GM21576 (cell line): ENCODE measurements around the gene STAT3.
"Not testable (repeated sequence)": the region's sequence is repeated elsewhere in the genome, so short reads cannot be mapped to it uniquely, and the experiment has no call there.

Source experiments
- ATAC-seq: cut with Tn5 transposase; IDR thresholded peaks from one replicate; pipeline ENCODE4 v1.9.1; 2021; ENCODE audit warnings: mild to moderate bottlenecking, moderate library complexity; ENCODE audit not compliant: unreplicated experiment

Gene STAT3

DNA sequence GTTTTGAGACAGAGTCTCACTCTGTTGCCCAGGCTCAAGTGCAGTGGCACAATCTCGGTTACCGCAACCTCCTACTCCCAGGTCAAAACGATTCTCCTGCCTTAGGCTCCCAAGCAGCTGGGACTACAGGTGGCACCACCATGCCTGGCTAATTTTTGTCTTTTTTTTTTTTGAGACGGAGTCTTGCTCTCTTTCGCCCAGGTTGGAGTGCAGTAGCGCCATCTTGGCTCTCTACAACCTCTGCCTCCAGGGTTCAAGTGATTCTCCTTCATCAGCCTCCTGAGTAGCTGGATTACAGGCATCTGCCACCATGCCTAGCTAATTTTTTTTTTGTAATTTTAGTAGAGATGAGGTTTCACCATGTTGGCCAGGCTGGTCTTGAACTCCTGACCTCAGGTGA is 70.3 kb downstream of the STAT3 start:
- ATAC-seq, result not testable (repeated sequence)

DNA sequence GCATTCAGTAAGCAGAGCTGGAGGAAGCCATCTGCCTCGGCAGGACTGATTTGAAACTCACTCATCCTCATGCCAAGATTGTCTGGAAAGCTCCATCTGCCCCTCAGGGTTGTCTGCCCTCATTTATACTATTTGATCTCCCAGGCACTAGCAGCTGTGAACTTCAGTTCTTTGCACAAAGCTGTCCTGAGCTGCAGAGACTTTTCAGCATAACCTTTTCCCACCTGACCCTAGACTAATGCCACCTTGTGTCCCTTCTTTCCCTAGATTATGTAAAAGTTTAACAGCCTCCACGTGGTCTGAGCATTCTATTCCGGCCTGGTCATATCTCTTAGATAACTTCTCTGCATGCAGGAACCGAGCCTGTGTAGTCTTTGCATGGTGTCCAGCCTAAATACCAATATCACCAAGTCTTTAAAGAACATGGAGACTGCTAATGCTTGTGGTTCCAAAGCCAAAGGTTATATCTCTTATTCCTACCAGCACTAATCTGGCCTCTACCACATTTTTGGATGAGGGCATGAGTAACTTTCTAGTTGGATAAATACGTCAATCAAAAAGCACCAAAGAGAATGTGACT is 70.9 kb downstream of the STAT3 start:
- ATAC-seq, result no peak

DNA sequence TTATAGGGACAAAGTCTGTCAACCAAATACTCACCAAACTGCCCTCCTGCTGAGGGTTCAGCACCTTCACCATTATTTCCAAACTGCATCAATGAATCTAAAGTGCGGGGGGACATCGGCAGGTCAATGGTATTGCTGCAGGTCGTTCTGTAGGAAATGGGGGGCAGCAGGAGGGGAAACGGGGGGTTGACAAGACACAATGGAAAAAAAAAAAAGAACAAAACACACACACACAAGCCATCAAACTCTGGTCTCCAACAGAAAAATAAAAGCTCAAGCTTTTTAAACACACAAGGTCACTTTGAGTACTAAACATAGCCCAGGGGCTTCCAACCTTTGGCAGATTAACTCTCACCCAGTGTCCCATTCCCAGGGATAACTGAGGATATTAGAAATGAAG is 71.5 kb downstream of the STAT3 start:
- no peak for ATAC-seq

DNA sequence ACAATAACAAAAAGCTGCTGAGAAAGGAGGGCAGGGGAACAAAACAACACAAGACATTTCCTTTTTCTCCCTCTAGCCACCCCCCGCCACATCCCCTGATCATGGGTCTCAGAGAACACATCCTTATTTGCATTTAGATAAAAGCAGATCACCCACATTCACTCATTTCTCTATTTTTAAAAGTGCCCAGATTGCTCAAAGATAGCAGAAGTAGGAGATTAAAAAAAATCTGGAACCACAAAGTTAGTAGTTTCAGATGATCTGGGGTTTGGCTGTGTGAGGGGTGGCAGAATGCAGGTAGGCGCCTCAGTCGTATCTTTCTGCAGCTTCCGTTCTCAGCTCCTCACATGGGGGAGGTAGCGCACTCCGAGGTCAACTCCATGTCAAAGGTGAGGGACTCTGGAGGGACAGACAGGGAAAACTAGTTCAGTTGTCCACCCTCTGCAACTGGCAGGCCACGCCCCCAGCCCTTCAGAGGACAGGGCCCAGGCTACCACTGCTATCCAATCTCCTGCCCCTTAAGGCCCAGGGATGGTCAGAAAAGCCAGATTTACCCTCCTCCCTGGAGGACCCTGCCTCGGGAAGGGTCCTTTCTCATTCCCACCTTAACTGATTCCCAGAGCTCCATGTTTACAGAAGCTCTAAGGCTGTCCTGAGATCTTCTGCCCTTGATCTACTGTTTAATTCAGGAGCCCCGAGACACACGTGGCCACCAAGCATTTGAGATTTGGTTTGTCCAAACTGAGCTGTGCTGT is 72.7 kb downstream of the STAT3 start:
- no peak for ATAC-seq

DNA sequence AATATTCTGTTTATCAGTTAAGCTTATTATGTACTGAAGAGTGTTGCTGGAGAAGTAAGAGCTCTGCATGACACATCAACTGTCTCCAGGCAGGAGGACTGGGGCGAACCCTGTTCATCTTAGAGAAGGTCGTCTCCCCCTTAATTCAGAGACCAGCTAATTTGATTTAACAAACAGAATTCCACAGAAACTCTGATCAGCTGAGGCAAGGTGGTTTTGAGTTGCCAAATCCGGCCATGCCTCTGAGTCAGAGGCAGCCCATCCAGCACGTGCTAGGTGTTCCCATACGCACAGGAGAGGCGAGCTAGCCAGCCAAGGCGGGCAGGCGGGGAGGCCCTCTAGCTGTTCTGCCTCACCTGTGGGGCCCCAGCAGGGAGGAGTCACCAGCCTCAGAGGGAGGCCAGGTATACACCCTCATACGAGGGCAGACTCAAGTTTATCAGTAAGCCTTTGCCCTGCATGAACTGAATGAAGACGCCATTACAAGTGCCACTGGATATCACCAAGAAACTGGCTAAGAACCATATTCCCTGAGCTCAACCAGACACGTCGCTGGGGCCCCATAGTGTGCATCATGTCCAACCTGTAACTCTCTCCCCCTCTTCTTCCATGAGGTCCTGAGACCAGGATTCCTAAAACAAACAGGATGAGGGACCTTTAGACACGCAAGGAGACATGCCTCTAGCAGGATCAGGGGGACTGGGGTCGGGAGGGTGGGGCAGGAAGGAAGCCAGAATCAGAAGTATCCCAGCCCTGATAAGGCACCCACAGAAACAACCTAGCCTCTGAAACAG is 74.3 kb downstream of the STAT3 start:
- ATAC-seq, result no peak

DNA sequence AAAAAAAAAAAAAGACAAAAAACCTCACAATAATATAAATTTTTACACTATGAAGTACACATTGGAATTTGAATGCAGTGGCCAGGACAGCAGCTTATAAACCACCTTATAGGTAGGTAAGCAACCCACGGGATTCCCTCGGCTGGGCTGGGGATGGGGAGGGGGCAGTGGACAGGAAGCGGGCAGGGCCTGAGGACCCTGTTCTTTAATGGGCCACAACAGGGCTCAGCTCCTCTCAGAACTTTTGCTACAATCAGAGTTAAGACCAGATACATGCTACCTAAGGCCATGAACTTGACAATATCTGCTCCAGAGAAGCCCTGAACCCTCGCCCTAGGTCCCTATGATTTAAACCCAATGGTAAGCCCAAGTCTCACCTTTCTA is 74.9 kb downstream of the STAT3 start:
- ATAC-seq, result no peak

DNA sequence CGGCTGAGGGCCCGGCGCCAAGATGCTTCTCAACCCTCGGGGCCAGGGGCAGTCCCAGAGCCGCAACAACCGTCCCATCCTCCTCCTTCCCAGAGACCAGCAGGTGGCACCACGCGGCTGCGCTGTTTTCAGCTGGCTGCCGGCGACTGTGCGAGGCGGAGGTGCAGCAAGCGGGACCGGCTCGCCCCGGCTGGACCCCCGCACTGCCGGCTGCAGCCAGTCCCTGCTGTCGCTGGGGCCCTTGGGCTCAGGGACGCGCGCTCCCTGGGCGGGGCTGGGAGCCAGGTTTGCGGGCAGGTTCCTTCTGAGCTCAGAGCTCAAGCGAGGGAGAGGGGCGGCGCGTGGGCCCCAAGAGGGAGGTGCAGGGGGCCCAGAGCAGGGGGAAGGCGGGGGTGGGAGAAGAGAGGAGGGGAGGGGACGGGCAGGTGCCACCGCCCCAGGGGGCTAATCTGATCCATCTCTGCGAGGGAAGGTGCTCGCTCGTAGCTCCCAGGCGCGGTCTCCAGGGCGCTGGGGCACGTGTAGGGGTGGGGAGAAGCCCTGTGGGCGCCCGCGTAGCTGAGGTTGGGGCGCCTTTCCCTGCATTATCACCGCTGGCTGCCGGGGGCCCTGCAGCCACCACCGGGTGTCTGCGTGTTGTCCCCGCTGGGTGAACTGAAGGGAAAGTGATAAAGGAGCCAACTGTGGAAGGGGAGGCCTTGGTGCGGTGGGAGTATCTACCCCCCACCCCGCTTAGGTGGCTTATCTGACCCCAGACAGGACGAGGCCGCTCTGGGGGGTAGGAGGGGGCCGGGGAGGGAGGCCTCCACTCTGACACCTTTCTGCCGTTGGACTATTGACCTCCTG is 75.7 kb downstream of the STAT3 start:
- ATAC-seq, result peak; percentile 45

DNA sequence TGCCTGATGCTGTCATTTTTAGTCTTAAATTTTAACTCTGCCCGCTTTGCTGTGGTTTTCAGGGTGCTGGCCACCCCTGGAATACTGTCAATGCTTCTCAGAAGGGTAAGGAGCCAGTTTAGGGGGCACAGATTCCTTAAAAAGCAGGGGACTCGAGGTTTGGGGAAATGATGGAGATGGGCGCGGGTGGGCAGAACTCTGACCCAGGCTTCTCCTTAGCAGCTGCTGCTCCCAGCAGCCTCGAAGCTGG is 76.3 kb downstream of the STAT3 start:
- no peak for ATAC-seq

DNA sequence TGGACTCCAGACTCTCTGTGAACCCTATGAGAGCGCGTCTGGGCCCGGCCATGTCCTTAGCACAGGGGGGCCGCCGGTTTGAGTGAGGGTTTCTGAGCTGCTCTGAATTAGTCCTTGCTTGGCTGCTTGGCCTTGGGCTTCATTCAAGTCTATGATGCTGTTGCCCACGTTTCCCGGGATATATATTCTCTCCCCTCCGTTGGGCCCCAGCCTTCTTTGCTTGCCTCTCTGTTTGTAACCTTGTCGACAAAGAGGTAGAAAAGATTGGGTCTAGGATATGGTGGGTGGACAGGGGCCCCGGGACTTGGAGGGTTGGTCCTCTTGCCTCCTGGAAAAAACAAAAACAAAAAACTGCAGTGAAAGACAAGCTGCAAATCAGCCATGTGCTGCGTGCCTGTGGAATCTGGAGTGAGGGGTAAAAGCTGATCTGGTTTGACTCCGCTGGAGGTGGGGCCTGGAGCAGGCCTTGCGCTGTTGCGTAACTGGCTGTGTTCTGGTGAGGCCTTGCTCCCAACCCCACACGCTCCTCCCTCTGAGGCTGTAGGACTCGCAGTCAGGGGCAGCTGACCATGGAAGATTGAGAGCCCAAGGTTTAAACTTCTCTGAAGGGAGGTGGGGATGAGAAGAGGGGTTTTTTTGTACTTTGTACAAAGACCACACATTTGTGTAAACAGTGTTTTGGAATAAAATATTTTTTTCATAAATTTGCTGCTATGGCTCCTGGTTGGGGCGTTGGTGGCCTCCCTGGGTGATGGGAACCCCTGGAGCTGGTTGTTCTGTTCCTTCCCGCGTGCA is 76.8 kb downstream of the STAT3 start:
- ATAC-seq, result no peak

DNA sequence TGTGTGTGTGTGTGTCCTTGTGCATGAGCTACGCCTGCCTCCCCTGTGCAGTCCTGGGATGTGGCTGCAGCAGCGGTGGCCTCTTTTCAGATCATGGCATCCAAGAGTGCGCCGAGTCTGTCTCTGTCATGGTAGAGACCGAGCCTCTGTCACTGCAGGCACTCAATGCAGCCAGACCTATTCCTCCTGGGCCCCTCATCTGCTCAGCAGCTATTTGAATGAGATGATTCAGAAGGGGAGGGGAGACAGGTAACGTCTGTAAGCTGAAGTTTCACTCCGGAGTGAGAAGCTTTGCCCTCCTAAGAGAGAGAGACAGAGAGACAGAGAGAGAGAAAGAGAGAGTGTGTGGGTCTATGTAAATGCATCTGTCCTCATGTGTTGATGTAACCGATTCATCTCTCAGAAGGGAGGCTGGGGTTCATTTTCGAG is 77.4 kb downstream of the STAT3 start:
- no peak for ATAC-seq

DNA sequence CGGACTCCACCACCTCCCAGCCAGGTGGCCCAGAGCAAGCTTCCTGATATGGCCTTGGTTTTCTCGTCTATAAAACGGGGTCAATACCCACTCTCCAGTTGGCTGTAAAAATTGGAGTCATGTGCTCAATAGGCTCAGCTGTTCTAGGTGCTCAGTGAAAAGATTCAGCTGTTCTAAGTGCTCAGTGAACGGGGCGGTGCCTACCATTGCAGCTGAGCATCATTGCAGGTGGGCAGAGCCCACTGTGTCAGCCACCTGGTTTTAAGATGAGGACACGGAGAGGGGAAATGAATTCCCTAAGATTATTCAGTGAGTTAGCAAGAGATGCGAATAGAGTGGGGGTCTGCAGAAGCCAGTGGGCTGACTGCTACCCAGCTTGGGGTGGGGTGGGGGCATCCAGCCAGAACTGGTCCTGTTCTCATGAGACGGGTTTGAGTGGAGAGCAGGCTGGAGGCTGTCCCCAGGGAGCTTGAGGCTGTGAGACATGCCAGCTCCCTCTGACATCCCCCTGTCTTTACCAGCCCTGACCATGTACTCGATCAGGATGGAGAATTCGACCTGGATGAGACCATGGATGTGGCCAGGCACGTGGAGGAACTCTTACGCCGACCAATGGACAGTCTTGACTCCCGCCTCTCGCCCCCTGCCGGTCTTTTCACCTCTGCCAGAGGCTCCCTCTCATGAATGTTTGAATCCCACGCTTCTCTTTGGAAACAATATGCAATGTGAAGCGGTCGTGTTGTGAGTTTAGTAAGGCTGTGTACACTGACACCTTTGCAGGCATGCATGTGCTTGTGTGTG is 78.1 kb downstream of the STAT3 start:
- ATAC-seq, result no peak

DNA sequence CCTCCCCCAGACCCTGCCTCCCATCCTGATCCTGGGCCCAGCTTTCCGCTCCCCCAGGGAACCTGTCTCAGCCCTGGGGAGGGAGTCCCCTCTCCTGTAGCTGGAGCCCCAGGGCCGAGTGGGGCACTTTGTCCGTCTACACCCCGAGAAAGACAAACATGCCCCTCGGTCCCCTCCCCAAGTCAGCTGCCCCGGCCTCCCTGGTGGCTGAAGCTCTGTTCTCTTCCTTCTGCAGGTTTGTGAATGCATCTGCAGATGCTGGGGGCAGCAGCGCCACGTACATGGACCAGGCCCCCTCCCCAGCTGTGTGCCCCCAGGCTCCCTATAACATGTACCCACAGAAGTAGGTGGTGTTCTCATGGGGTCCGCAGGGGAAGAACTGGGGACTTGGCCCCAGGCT is 79.1 kb downstream of the STAT3 start:
- ATAC-seq, result no peak

DNA sequence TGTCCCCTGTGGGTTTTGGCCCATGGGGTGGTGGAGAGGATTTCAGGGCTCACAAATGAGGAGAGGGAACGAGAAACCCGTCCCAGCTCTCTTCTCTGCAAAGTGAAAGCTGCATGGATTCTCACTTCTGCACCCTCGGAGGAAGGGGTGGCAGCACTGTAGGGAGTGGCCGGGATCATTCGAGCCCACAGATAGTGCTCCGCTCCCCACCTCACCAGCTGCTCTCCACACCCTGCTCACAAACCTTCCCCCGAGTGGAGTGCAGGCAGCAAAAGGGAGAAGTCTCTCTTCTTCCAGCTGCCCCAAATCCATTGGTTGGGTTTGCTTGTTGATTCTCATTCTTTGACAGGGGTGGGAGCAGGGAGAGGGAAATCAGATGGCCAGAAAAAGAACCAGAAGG is 79.8 kb downstream of the STAT3 start:
- ATAC-seq, result no peak

DNA sequence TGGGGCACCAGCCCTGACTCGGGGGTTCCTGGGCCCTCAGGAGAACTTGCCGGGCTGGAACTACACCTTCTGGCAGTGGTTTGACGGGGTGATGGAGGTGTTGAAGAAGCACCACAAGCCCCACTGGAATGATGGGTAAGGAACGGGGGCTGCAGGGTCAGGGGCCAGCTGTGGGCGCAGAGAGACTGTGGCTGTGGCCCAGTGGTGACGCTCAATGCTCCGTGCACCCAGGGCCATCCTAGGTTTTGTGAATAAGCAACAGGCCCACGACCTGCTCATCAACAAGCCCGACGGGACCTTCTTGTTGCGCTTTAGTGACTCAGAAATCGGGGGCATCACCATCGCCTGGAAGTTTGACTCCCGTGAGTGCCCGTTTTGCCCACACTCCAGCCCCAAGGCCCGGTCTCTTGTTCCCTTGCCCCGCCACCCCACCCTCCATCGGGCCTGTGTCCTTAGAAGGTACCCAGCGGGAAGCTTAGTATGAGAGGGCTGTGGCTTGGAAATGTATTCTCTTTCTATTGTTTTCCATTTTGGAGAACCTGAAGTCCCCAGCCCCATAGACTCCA is 80.8 kb downstream of the STAT3 start:
- ATAC-seq, result no peak

DNA sequence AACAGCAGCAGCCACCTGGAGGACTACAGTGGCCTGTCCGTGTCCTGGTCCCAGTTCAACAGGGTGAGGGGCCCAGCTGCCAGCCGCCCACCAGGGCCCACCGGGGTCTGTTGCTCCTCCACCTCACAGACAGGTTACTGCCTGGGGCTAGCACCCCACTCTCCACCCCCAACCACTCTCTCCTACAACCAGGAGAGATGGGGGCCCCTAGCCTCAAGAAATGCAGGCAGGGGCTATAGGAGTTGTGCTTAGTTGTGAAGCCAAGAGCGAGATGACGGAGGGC is 81.9 kb downstream of the STAT3 start:
- no peak for ATAC-seq

DNA sequence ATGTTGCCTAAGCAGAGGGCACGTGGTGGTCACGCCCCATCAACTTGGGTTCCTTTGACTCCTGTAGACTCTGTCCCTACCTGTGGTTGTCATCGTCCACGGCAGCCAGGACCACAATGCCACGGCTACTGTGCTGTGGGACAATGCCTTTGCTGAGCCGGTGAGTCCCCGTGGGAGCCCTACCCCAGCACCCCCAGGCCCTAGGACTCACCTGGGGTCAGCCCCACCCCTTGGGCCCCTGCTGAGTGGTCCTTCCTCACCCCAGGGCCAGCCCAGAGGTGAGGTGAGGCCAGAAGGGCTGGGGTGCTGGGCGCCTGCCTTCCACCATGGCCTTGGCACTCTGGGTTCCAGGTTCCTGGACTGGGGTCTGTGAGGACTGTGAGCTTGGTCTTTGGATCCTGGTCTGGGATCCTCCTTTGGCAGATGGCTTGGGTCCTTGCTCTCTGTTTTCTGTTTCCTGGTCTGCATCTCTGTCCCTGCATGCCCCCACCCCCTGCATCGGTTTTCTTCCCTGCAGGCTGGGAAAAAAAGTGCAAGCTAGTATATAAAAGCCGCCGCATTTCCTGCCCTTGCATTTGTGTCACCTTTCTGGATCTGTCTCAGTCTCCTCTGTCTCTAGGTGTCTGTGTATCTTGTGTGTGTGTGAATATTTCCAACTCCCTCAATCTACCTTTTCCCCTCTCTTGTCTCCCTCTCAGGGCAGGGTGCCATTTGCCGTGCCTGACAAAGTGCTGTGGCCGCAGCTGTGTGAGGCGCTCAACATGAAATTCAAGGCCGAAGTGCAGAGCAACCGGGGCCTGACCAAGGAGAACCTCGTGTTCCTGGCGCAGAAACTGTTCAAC is 82.5 kb downstream of the STAT3 start:
- no peak for ATAC-seq

DNA sequence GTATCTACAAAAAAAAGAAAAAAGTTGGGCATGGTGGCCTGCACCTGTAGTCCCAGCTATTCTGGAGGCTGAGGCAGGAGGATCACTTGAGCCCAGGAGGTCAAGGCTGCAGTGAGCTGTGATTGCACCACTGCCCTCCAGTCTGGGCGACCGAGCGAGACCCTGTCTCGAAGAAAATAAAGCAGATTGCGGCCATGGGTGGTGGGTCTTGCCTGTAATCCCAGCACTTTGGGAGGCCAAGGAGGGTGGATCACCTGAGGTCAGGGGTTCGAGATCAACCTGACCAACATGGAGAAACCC is 83.3 kb downstream of the STAT3 start:
- ATAC-seq, result not testable (repeated sequence)

DNA sequence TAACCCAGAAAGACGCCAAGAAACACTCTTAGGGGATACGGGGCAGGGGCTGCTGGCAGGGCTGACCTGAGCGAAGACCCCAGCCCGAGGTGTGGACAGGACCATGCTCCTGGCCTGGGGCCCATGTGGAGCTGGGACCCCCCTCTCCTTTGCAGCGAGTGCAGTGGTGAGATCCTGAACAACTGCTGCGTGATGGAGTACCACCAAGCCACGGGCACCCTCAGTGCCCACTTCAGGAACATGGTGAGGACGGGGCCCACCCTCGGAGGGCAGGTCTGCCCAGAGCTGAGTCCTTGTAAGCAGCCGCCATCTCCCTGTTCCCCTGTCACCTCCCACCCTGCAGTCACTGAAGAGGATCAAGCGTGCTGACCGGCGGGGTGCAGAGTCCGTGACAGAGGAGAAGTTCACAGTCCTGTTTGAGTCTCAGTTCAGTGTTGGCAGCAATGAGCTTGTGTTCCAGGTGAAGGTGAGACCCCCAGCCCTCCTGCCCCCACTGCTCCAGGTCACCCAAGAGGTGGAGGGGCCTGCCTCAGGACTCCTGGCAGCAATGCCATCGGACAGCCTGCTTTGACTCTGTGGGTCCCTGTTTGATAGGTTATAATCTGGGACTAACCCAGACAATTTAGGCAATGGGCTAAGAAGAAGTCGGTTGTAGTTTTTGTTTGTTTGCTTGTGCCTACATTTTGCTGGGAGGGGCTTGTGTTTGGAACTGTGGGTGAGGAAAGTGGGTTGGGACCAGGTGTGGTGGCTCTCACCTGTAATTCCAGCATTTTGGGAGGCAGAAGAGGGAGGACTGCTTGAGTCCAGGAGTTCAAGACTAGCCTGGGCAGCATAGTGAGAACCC is 83.8 kb downstream of the STAT3 start:
- ATAC-seq, result no peak
